ENCODE results near the gene IFITM5.
A peak's percentile ranks its signal among the peaks of the same experiment; 100 is the strongest.

The IFITM5 gene

GRCh38 chr11:250740-251299 lies 48.5 kb downstream of the IFITM5 start:
- H3K4me3 ChIP-seq (ENCODE audit: low read depth, low read length), result no peak overlapping the region
- DNase-seq (ENCODE audit: low read depth), result peak; percentile 8

- no peak overlapping the region for H3K4me3 ChIP-seq (ENCODE audit: low read depth, low read length)
- no peak for DNase-seq (ENCODE audit: low read depth)
These were observed 49.1 kb downstream of the IFITM5 start for GRCh38 chr11:250274-250673.

DNA sequence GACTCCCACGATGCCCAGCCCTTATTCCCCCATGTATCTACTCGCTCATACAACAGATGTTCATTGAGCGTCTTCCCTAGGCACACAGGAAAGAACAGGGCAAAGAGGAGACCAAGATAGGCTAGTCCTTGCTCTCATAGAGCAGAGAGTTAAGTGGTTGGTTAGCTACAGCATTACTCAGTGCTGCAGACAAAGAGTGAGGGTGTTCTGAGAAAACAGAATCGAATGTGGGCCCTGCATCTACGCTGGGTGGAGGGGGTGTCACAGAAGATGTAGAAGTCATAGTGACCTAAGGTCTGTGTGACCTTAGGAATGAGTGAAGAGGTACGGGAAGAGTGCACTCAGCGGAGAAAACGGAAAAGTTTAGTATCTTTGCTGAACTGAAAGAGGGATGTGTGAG lies 50.3 kb downstream of the IFITM5 start:
- H3K4me3 ChIP-seq (ENCODE audit: low read depth, low read length), result no peak overlapping the region
- DNase-seq (ENCODE audit: low read depth), result no peak
